ENCODE results near the gene EMILIN1. TPM values are rescaled to one million over a fixed set of nuclear protein-coding genes. Genes with fewer than 3 reads are reported as not detected.

The EMILIN1 gene
- total RNA-seq, 1 donor from 2014 or later = 56.3 TPM

DNA sequence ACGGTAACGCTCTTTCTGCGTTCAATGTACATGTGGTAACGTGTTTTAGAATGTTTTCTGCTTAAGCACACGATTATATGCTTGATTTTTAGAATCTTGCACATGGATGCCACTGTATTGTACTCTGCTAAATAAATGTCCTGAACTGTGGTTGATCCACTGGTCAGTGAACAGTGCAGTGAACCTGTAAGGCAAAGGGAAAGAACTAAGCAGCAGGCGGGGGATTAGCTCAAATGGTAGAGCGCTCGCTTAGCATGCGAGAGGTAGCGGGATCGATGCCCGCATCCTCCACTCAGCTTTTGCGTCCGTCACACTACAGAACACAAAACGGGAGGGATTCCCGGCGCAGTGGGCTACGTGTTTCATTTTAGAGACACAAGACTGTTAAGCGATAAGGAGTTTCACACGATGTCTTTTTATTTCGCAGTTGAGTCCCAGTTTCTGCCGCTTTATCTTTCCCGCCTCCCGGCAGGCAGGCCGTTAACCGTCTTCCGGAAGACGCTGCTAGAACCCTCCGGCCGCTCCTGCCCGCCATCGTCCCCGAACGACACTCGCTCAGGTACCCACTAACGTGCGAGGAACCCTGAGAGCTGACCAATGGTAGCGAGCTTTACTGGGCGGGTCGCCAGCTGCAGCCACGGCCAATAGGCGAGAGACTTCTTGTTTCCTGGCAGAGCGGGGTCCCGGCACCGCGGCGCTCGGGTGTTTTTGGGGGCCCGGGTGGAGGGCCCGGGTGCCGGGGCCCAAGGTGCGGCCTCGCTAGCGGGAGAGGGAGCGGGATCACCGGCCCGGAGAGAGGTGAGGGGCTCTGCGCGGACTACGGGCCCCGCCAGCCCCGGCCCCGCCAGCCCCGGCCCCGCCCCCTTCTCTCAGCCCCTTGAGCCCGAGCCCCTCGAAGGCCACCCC, 27.2 kb upstream of the EMILIN1 start, which contains the start of gene AGBL5:
AGBL5 (plus strand) TSS at position 673 of the 906 bp plus-strand sequence. CDS start 1,291 bp downstream, outside the sequence.
- peaks cover 27% of the 10 kb centered on the region for H3K36me3 ChIP-seq
- H3K9me3 ChIP-seq = no peaks in the 10 kb centered on the region
- DNase-seq = peak; percentile 95
- peak within 1 kb of the TSS; percentile 91 for H3K4me3 ChIP-seq
- intact Hi-C loops (cut with DNase I) = no loop called here
- TF ChIP-seq, protein P1, sequence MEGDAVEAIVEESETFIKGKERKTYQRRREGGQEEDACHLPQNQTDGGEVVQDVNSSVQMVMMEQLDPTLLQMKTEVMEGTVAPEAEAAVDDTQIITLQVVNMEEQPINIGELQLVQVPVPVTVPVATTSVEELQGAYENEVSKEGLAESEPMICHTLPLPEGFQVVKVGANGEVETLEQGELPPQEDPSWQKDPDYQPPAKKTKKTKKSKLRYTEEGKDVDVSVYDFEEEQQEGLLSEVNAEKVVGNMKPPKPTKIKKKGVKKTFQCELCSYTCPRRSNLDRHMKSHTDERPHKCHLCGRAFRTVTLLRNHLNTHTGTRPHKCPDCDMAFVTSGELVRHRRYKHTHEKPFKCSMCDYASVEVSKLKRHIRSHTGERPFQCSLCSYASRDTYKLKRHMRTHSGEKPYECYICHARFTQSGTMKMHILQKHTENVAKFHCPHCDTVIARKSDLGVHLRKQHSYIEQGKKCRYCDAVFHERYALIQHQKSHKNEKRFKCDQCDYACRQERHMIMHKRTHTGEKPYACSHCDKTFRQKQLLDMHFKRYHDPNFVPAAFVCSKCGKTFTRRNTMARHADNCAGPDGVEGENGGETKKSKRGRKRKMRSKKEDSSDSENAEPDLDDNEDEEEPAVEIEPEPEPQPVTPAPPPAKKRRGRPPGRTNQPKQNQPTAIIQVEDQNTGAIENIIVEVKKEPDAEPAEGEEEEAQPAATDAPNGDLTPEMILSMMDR (IDR thresholded peaks at IDR 0.05) = no peak
- no peaks in the 10 kb centered on the region for H3K27me3 ChIP-seq (ENCODE audit: low read depth)
- ATAC-seq = peak; percentile 90
- H3K27ac ChIP-seq = peak within 1 kb of the TSS; percentile 85
- peaks cover 14% of the 10 kb centered on the region for H3K4me1 ChIP-seq

DNA sequence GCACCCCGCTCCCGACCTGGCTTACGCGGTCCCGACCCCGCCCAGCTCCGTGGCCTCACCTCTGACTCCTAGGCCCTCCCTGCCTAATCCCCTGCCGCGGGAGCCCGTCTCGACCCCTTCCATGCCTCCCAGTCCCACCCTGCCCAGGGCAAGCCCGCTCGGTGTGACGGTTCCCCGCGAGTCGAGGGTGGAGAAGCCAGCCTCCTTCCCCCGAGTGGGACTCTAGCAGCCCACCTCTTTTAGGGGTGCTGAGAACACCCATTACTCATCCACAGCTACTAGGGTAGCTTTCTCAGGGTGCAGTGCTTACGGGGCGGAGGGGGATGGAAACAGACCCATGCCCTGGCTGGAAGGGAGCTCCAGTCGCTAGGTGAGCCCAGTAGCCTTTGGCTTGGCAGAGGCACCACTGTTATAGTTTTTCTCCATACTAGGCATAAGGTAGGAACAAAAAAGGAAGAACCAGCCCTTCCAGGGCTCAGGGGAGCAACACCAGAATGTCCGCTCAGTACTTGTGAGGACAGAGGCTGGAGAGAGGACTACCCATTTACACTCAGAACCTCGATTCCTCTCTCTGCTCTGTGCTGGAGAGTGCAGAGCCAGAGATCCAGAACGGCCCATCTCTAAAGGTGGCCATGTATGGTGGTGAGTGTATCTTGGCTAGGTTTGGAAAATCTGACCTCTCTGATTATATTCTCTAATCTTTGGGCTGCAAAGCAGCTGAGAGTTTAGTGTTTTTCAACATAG, 26.3 kb upstream of the EMILIN1 start:
- intact Hi-C loops (cut with DNase I) = no loop called here
- H3K4me1 ChIP-seq = peaks cover 14% of the 10 kb centered on the region
- no peaks in the 10 kb centered on the region for H3K27me3 ChIP-seq (ENCODE audit: low read depth)
- H3K36me3 ChIP-seq = peaks cover 35% of the 10 kb centered on the region
- TF ChIP-seq, protein P1 (IDR thresholded peaks at IDR 0.05) = no peak
- peak overlapping the region; percentile 91 for H3K4me3 ChIP-seq
- no peak for ATAC-seq
- no peaks in the 10 kb centered on the region for H3K9me3 ChIP-seq
- peak; percentile 72 for DNase-seq
- peak overlapping the region; percentile 85 for H3K27ac ChIP-seq

DNA sequence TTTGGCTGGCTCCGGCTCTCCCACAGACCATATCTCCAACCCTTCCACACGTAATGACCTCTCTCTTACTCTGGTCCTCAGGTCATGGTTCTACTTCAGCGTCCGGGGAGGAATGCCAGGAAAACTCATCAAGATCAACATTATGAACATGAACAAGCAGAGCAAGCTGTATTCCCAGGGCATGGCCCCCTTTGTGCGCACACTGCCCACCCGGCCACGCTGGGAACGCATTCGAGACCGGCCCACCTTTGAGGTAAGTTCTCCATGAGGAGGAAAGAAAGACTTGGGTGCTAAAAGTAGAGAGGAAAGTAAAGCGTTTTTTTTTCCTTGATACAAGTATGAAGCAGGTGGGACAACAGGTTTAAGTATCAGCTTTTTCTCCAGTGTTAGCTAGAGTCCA, 25.1 kb upstream of the EMILIN1 start:
- peaks cover 14% of the 10 kb centered on the region for H3K4me1 ChIP-seq
- no peaks in the 10 kb centered on the region for H3K9me3 ChIP-seq
- H3K36me3 ChIP-seq = peaks cover 48% of the 10 kb centered on the region
- no peak overlapping the region for H3K4me3 ChIP-seq
- no peak for ATAC-seq
- no peak overlapping the region for H3K27ac ChIP-seq
- intact Hi-C loops (cut with DNase I) = no loop called here
- no peaks in the 10 kb centered on the region for H3K27me3 ChIP-seq (ENCODE audit: low read depth)
- TF ChIP-seq, protein P1 (IDR thresholded peaks at IDR 0.05) = no peak
- no peak for DNase-seq

DNA sequence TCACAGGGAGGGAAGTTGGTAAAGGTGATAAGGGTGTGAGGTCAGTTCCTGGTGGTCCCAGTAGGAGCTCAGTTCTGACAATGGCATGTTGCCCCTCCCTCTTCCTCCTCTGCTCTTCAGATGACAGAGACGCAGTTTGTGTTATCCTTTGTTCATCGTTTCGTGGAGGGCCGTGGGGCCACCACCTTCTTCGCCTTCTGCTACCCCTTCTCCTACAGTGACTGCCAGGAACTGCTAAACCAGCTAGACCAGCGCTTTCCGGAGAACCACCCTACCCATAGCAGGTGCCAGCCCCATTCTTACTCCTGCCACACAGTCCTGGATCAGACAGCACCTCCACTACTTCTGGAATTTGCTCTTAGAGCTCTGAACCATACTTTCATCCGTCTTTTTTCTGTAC, 24.6 kb upstream of the EMILIN1 start:
- ATAC-seq (no peak), DNase-seq (no peak)
- Histone ChIP-seq H3K4me1 (peaks cover 14% of the 10 kb centered on the region), H3K27ac (no peak overlapping the region), H3K36me3 (peaks cover 52% of the 10 kb centered on the region), H3K27me3 (ENCODE audit: low read depth) (no peaks in the 10 kb centered on the region), H3K9me3 (no peaks in the 10 kb centered on the region), H3K4me3 (no peak overlapping the region)
- TF ChIP-seq, protein P1 (IDR thresholded peaks at IDR 0.05) = no peak
- intact Hi-C loops (cut with DNase I) = no loop called here

DNA sequence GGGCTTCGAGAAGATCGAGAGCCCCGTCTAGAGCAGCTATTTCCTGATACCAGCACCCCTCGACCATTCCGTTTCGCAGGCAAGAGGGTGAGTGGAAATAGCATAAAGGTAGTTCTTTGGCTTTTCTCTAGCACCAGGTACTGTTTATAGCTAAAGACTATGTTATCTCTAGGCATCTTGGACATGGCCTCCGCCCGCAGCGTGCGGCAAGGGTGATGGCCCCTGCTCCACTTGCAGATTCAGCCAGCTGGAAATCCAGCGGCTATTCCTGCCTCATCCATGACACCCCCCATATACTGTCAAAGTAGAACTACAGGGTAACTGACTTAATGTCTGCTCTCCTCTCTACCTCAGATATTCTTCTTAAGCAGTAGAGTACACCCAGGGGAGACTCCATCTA, 23.7 kb upstream of the EMILIN1 start:
- no peak overlapping the region for H3K27ac ChIP-seq
- H3K9me3 ChIP-seq = no peaks in the 10 kb centered on the region
- intact Hi-C loops (cut with DNase I) = no loop called here
- H3K4me1 ChIP-seq = peaks cover 8% of the 10 kb centered on the region
- TF ChIP-seq, protein P1 (IDR thresholded peaks at IDR 0.05) = no peak
- no peak overlapping the region for H3K4me3 ChIP-seq
- peaks cover 59% of the 10 kb centered on the region for H3K36me3 ChIP-seq
- ATAC-seq (no peak), DNase-seq (no peak)
- no peaks in the 10 kb centered on the region for H3K27me3 ChIP-seq (ENCODE audit: low read depth)
